PC-3 (cell line): Measurements from ENCODE around the gene PDZD7. TPM values are rescaled to one million over a fixed set of nuclear protein-coding genes. Genes with fewer than 3 reads are reported as not detected.

Experiments
- ATAC-seq: fragments of 200-7000 bp; cut with Tn5 transposase; 2 replicates; pipeline ENCODE4 v1.9.1; 2020; ENCODE audit warnings: mild to moderate bottlenecking, moderate library complexity
- BruUV-seq: library from RNA; stranded (reverse); fragments of 400-500 nt; replicated peaks from 2 replicates; lab custom pipeline; 2021; lab: Mats Ljungman, UMichigan
- CTCF ChIA-PET: fragments of 300-600 bp; sonication (Branson Sonifier 250); formaldehyde crosslinking; loops from one replicate; lab custom pipeline; 2022; ENCODE audit warnings: antibody characterized with exemption; lab: Charles Lee
- POLR2A ChIA-PET: fragments of 300-600 bp; sonication (Branson Sonifier 250); formaldehyde crosslinking; loops from one replicate; lab custom pipeline; 2022; ENCODE audit warnings: antibody characterized with exemption; ENCODE audit not compliant: unreplicated experiment; lab: Charles Lee
- DNase-seq: peaks from one replicate; pipeline ENCODE4 v3.0.0-alpha.2; 2015
- H2AFZ ChIP-seq: fragments of 300-600 bp; sonication (generic); 2 replicates; pipeline ENCODE4 v1.6.0; 2016; ENCODE audit warnings: antibody characterized with exemption, low read length
- H3F3A ChIP-seq: fragments of 300-600 bp; sonication (generic); one replicate; pipeline ENCODE4 v1.6.0; 2017; ENCODE audit warnings: antibody characterized with exemption, low read length, control low read depth, mild to moderate bottlenecking; ENCODE audit not compliant: unreplicated experiment
- H3K27ac ChIP-seq: fragments of 300-600 bp; sonication (generic); 2 replicates; pipeline ENCODE4 v1.5.1; 2016; ENCODE audit warnings: mild to moderate bottlenecking, low read length
- H3K27me3 ChIP-seq: fragments of 300-600 bp; sonication (generic); 2 replicates; pipeline ENCODE4 v1.6.1; 2016; ENCODE audit warnings: low read length, mixed read lengths
- H3K36me3 ChIP-seq: fragments of 300-600 bp; sonication (generic); 2 replicates; pipeline ENCODE4 v1.6.1; 2016; ENCODE audit warnings: low read depth, mixed run types, low read length, mixed read lengths
- H3K4me1 ChIP-seq: fragments of 300-600 bp; sonication (generic); 2 replicates; pipeline ENCODE4 v1.5.1; 2016; ENCODE audit warnings: low read length; ENCODE audit not compliant: insufficient read depth
- H3K4me2 ChIP-seq: fragments of 300-600 bp; sonication (generic); 2 replicates; pipeline ENCODE4 v1.6.0; 2016; ENCODE audit warnings: low read length
- H3K4me3 ChIP-seq: fragments of 300-600 bp; sonication (generic); 2 replicates; pipeline ENCODE4 v1.5.1; 2016; ENCODE audit warnings: mild to moderate bottlenecking, low read length, mixed read lengths
- H3K79me2 ChIP-seq: fragments of 300-600 bp; sonication (generic); 2 replicates; pipeline ENCODE4 v1.6.1; 2017; ENCODE audit warnings: low read length, mixed read lengths
- H3K9ac ChIP-seq: fragments of 300-600 bp; sonication (generic); 2 replicates; pipeline ENCODE4 v1.6.0; 2016; ENCODE audit warnings: mild to moderate bottlenecking, low read length
- H3K9me2 ChIP-seq: fragments of 300-600 bp; sonication (generic); replicated peaks from 2 replicates; pipeline ENCODE4 v1.6.1; 2016; ENCODE audit warnings: mixed run types, low read length, mixed read lengths
- H3K9me3 ChIP-seq: fragments of 300-600 bp; sonication (generic); 2 replicates; pipeline ENCODE4 v1.6.1; 2016; ENCODE audit warnings: low read length, mixed read lengths
- H4K20me1 ChIP-seq: fragments of 300-600 bp; sonication (generic); 2 replicates; pipeline ENCODE4 v1.6.1; 2016; ENCODE audit warnings: low read length, mixed read lengths
- EZH2 ChIP-seq: fragments of 300-600 bp; sonication (generic); IDR thresholded peaks from one replicate; pipeline ENCODE4 v1.6.1; 2017; ENCODE audit warnings: antibody characterized with exemption, mild to moderate bottlenecking, low read length; ENCODE audit not compliant: unreplicated experiment
- EZH2phosphoT487 ChIP-seq: fragments of 300-600 bp; sonication (generic); IDR thresholded peaks from 2 replicates; pipeline ENCODE4 v1.6.1; 2018; ENCODE audit warnings: mild to moderate bottlenecking, antibody characterized with exemption, low read length, borderline replicate concordance
- intact Hi-C: fragments of 100-400 bp; cut with micrococcal nuclease; formaldehyde crosslinking; loops from 2 replicates; pipeline ENCODE4 v1.9.0; 2023
- total RNA-seq: library from RNA; depleted of rRNA; stranded (reverse); fragments of >200 nt; gene quantifications from 2 replicates; pipeline ENCODE4 v1.2.3, GENCODE V29; 2014
- TF ChIP-seq, protein P1 (sequence below): fragments of 300-600 bp; sonication (generic); conservative IDR thresholded peaks from 2 replicates; pipeline ENCODE4 v1.5.1; 2017; ENCODE audit warnings: antibody characterized with exemption, low read depth, mild to moderate bottlenecking, low read length

Gene PDZD7
- total RNA-seq, 1 experiment from 2014 or later: 2.8 TPM

DNA sequence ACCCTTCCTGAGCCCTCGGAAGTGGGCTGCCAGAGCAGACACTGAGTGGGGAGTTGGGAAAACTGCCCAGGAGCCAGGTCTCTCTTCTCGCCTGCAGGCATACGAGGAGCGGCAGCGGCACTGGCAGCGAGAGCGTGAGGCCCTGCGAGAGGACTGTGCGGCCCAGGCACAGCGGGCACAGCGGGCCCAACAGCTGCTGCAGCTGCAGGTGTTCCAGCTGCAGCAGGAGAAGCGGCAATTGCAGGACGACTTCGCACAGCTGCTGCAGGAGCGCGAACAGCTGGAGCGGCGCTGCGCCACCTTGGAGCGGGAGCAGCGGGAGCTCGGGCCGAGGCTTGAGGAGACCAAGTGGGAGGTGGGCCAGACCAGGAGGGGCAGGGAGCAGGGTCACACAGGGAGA, 25.6 kb downstream of the PDZD7 start:
- H2AFZ ChIP-seq: no peak overlapping the region
- DNase-seq: no peak
- H3K4me1 ChIP-seq: peaks cover 15% of the 10 kb centered on the region
- H3K27me3 ChIP-seq: no peaks in the 10 kb centered on the region
- H3K79me2 ChIP-seq: peaks cover 22% of the 10 kb centered on the region
- no peak overlapping the region for H3K4me2 ChIP-seq
- no TSS peak for BruUV-seq
- H3F3A ChIP-seq: no peaks in the 10 kb centered on the region
- intact Hi-C loops: no loop called here
- H3K9me3 ChIP-seq: no peaks in the 10 kb centered on the region
- H3K9me2 ChIP-seq: no peaks in the 10 kb centered on the region
- no peak for TF ChIP-seq EZH2phosphoT487
- TF ChIP-seq, protein P1, sequence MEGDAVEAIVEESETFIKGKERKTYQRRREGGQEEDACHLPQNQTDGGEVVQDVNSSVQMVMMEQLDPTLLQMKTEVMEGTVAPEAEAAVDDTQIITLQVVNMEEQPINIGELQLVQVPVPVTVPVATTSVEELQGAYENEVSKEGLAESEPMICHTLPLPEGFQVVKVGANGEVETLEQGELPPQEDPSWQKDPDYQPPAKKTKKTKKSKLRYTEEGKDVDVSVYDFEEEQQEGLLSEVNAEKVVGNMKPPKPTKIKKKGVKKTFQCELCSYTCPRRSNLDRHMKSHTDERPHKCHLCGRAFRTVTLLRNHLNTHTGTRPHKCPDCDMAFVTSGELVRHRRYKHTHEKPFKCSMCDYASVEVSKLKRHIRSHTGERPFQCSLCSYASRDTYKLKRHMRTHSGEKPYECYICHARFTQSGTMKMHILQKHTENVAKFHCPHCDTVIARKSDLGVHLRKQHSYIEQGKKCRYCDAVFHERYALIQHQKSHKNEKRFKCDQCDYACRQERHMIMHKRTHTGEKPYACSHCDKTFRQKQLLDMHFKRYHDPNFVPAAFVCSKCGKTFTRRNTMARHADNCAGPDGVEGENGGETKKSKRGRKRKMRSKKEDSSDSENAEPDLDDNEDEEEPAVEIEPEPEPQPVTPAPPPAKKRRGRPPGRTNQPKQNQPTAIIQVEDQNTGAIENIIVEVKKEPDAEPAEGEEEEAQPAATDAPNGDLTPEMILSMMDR: no peak
- no peak for TF ChIP-seq EZH2
- H4K20me1 ChIP-seq: no peaks in the 10 kb centered on the region
- CTCF ChIA-PET: no interaction called here
- no peaks in the 10 kb centered on the region for H3K36me3 ChIP-seq
- no peak overlapping the region for H3K9ac ChIP-seq
- no peak overlapping the region for H3K27ac ChIP-seq
- no peak overlapping the region for H3K4me3 ChIP-seq
- POLR2A ChIA-PET: no interaction called here
- no peak for ATAC-seq

DNA sequence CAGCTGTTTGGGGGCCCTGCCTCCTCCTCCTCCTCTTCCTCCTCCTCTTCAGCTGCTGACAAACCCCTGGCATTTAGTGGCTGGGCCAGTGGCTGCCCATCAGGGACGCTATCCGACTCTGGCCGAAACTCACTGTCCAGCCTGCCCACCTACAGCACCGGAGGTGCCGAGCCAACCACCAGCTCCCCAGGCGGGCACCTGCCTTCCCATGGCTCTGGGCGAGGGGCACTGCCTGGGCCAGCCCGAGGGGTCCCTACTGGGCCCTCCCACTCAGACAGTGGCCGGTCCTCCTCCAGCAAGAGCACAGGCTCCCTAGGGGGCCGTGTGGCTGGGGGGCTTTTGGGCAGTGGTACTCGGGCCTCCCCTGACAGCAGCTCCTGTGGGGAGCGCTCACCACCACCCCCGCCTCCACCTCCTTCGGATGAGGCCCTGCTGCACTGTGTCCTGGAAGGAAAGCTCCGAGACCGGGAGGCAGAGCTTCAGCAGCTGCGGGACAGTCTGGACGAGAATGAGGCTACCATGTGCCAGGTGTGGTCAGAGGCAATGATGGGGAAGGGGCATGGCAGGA, 27.2 kb downstream of the PDZD7 start:
- Histone ChIP-seq H3K27me3 (no peaks in the 10 kb centered on the region), H3K4me3 (no peak overlapping the region), H3K4me2 (no peak overlapping the region), H4K20me1 (no peaks in the 10 kb centered on the region), H3F3A (no peaks in the 10 kb centered on the region), H3K4me1 (peaks cover 20% of the 10 kb centered on the region), H3K27ac (no peak overlapping the region), H3K36me3 (no peaks in the 10 kb centered on the region), H3K79me2 (peaks cover 30% of the 10 kb centered on the region), H3K9me3 (no peaks in the 10 kb centered on the region), H2AFZ (no peak overlapping the region), H3K9me2 (no peaks in the 10 kb centered on the region), H3K9ac (no peak overlapping the region)
- DNase-seq (no peak), ATAC-seq (no peak)
- no TSS peak for BruUV-seq
- intact Hi-C loops: no loop called here
- TF ChIP-seq EZH2: no peak
- no peak for TF ChIP-seq EZH2phosphoT487
- TF ChIP-seq, protein P1: no peak
- ChIA-PET CTCF (no interaction called here), POLR2A (no interaction called here)

DNA sequence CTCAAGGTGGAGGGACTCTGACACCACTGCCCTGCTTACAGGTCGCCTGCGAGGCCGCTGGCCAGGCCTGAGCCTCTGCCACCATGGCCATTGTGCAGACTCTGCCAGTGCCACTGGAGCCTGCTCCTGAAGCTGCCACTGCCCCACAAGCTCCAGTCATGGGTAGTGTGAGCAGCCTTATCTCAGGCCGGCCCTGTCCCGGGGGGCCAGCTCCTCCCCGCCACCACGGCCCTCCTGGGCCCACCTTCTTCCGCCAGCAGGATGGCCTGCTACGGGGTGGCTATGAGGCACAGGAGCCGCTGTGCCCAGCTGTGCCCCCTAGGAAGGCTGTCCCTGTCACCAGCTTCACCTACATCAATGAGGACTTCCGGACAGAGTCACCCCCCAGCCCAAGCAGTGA, 28.5 kb downstream of the PDZD7 start:
- no peak overlapping the region for H3K4me3 ChIP-seq
- CTCF ChIA-PET: no interaction called here
- peaks cover 30% of the 10 kb centered on the region for H3K4me1 ChIP-seq
- H3K79me2 ChIP-seq: peaks cover 40% of the 10 kb centered on the region
- H3K9ac ChIP-seq: no peak overlapping the region
- no peaks in the 10 kb centered on the region for H3K27me3 ChIP-seq
- ATAC-seq (no peak), DNase-seq (no peak)
- H3K9me3 ChIP-seq: no peaks in the 10 kb centered on the region
- intact Hi-C loops: no loop called here
- POLR2A ChIA-PET: no interaction called here
- H3F3A ChIP-seq: no peaks in the 10 kb centered on the region
- no peak overlapping the region for H2AFZ ChIP-seq
- H3K4me2 ChIP-seq: no peak overlapping the region
- H3K27ac ChIP-seq: no peak overlapping the region
- BruUV-seq: no TSS peak
- TF ChIP-seq EZH2 (no peak), EZH2phosphoT487 (no peak)
- TF ChIP-seq, protein P1: no peak
- H4K20me1 ChIP-seq: no peaks in the 10 kb centered on the region
- no peaks in the 10 kb centered on the region for H3K9me2 ChIP-seq
- H3K36me3 ChIP-seq: no peaks in the 10 kb centered on the region
